SU-DHL-6 (cell line): Measurements from ENCODE around the gene GCNT1.

Experiments used
- EZH2phosphoT487 ChIP-seq: fragments of 200-600 bp; sonication (generic), shearing (Covaris generic); conservative IDR thresholded peaks from 2 replicates; pipeline ENCODE4 v1.6.1; 2018; ENCODE audit warnings: mild to moderate bottlenecking, antibody characterized with exemption, low read length, moderate library complexity, mixed read lengths
- TF ChIP-seq, protein P1 (sequence below): fragments of 200-600 bp; sonication (generic); IDR thresholded peaks from one replicate; pipeline ENCODE4 v1.5.1; 2017; ENCODE audit warnings: antibody characterized with exemption, mild to moderate bottlenecking, low read length, moderate library complexity; ENCODE audit not compliant: insufficient read depth, poor library complexity, severe bottlenecking

DNA sequence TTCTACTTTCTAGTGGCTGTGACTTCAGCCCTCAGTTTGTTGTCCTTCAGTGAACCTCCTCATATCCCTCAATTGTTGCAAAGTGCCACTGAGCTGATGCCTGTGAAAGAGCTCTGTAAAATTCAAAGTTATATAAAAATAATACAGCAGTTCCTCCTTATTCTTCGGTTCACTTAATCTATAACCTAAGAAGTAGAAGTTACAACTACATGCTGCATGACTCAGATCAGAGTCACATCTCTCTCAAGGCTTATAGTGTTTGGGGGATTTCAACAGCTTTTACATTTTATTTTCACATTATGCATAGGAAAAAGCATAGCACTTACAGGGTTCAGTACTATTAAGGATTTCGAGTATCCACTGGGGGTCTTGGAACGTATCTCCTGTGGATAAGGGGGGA lies 25.1 kb upstream of the GCNT1 start:
- TF ChIP-seq, protein P1, sequence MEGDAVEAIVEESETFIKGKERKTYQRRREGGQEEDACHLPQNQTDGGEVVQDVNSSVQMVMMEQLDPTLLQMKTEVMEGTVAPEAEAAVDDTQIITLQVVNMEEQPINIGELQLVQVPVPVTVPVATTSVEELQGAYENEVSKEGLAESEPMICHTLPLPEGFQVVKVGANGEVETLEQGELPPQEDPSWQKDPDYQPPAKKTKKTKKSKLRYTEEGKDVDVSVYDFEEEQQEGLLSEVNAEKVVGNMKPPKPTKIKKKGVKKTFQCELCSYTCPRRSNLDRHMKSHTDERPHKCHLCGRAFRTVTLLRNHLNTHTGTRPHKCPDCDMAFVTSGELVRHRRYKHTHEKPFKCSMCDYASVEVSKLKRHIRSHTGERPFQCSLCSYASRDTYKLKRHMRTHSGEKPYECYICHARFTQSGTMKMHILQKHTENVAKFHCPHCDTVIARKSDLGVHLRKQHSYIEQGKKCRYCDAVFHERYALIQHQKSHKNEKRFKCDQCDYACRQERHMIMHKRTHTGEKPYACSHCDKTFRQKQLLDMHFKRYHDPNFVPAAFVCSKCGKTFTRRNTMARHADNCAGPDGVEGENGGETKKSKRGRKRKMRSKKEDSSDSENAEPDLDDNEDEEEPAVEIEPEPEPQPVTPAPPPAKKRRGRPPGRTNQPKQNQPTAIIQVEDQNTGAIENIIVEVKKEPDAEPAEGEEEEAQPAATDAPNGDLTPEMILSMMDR = no peak
- no peak for TF ChIP-seq EZH2phosphoT487
